GM20000 (cell line): ENCODE measurements around the gene REXO4.

Experiments
- DNase-seq: peaks from one replicate; pipeline ENCODE4 v3.0.0; 2012; ENCODE audit warnings: low spot score
- TF ChIP-seq, protein P1 (sequence below): IDR thresholded peaks from 2 replicates; pipeline ENCODE4 v1.5.1; 2012; ENCODE audit warnings: mild to moderate bottlenecking, control low read depth; ENCODE audit errors: extremely low read depth, missing control alignments

REXO4 gene

GRCh38 chr9:133371261-133371711, 46.5 kb downstream of the REXO4 start:
- TF ChIP-seq, protein P1, sequence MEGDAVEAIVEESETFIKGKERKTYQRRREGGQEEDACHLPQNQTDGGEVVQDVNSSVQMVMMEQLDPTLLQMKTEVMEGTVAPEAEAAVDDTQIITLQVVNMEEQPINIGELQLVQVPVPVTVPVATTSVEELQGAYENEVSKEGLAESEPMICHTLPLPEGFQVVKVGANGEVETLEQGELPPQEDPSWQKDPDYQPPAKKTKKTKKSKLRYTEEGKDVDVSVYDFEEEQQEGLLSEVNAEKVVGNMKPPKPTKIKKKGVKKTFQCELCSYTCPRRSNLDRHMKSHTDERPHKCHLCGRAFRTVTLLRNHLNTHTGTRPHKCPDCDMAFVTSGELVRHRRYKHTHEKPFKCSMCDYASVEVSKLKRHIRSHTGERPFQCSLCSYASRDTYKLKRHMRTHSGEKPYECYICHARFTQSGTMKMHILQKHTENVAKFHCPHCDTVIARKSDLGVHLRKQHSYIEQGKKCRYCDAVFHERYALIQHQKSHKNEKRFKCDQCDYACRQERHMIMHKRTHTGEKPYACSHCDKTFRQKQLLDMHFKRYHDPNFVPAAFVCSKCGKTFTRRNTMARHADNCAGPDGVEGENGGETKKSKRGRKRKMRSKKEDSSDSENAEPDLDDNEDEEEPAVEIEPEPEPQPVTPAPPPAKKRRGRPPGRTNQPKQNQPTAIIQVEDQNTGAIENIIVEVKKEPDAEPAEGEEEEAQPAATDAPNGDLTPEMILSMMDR, result no peak
- no peak for DNase-seq

GRCh38 chr9:133370685-133371084, 47.1 kb downstream of the REXO4 start:
- TF ChIP-seq, protein P1, result no peak
- no peak for DNase-seq

DNA sequence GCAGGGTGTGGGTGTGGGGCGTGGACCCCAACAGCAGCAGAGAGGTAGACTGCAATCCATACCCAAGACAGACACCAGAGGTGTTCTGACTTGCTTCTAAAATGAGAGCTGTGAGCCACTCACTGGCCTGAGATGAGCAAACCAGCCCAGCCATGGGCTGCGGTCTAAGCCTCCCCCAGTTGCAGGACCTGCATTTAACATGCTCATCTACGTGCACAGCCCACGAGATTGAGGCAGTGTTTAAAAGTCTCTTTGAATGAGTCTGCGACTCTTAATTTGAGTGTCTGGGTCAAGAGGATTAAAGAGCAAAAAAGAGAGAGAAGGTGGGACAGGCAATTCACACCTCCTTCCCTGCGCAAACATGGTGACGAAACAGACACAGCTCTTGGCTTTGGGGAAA, 47.9 kb downstream of the REXO4 start:
- TF ChIP-seq, protein P1, result no peak
- no peak for DNase-seq

DNA sequence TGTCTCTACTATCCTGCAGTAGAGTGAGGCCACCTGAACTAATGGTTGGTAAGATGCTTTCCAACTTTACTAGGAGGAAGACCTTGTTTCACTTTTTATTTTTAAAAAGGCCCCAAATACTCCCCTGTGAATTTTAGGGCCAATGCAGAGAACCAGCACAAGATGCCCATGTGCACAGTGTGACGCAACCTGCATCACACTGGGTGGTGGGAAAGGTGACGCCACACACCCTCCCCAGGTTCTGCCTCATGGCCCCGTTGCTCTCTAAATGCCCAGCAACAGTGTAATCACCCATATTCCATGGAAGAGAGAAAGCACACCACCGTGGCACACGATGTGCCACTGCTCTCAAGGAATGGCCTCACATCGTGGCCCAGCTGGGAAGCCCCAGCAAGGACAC, 48.4 kb downstream of the REXO4 start:
- TF ChIP-seq, protein P1, result no peak
- DNase-seq, result no peak

DNA sequence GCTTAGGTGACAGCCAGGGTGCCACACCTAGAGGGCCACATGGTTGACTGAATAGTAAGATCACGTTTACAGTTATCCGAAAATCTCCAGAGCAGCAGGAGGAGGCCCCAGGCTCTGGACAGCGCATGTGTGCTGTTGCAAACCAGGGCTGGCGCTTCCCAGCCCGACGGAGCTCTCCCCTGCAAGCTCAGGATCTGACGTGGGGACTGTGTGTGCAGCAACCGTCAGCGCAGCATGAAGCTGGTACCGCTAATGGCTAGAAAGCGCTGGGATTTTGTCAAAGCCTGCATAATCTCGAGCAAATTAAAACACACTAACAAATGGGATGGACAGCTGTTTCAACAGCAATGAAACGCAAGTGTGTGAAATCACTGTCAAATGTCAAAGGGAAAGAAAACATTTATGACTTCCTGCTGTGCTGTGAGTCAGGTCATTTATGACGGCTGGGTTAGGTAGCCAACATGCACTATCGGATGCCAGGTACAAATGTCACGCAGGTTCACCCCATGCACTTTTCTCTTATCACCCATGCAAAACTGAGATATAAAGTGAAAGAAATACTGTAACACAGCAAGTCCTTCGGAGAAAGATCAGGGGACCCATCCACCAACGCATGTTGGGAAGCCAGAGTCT, 49.4 kb downstream of the REXO4 start:
- TF ChIP-seq, protein P1, result no peak
- no peak for DNase-seq

DNA sequence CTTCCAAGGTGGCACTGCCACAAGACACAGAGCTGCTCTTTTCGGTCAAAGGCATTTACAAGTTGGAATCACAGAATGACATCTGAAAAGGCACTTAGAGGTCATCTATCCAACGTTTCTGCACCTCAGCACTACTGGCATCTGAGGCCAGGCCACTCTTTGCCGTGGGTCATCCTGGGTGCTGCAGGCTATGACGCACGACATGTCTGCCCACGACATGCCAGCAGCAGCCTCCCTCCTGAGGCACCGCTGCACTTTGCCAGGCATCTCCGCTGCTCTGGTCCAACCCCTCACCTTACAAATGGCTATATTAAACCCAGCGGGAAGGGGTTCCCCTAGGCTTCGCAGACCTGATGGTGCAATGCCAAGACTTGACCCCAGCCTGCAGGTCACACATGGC, 50.0 kb downstream of the REXO4 start:
- TF ChIP-seq, protein P1, result no peak

GRCh38 chr9:133367221-133367620, 50.6 kb downstream of the REXO4 start:
- no peak for DNase-seq
- TF ChIP-seq, protein P1, result no peak

More for the DNA sequence above, 50.0 kb downstream of the REXO4 start:
- no peak for DNase-seq
